Left lung (tissue), 10 donors: ENCODE data around the gene IDH3G. TPM values are rescaled to one million over a fixed set of nuclear protein-coding genes. Genes with fewer than 3 reads are reported as not detected.

ENCODE experiments used
- ATAC-seq: fragments of 200-7000 bp; cut with Tn5 transposase; one replicate; pipeline ENCODE4 v1.9.1; 2020; ENCODE audit warnings: moderate library complexity
- DNase-seq, 4 donors: peaks; one replicate each; pipeline ENCODE4 v3.0.0-alpha.2; 2013 to 2020
- H3K27ac ChIP-seq, 2 donors: fragments of 200-600 bp; sonication (generic) in 1 of 2; one replicate each; pipeline versions ENCODE4 v1.5.0 to v1.8.0; 2020 to 2021
- H3K27me3 ChIP-seq, 2 donors: fragments of 200-600 bp; sonication (generic) in 1 of 2; one replicate each; pipeline versions ENCODE4 v1.5.0 to v1.8.0; 2020 to 2021
- H3K36me3 ChIP-seq, 2 donors: fragments of 200-600 bp; sonication (generic) in 1 of 2; one replicate each; pipeline versions ENCODE4 v1.5.0 to v1.8.0; 2020 to 2021
- H3K4me1 ChIP-seq, 2 donors: fragments of 200-600 bp; one replicate each; pipeline ENCODE4 v1.8.0; 2021
- H3K4me3 ChIP-seq, 2 donors: fragments of 200-600 bp; sonication (generic) in 1 of 2; one replicate each; pipeline versions ENCODE4 v1.5.0 to v1.8.0; 2020 to 2021; ENCODE audit warnings: mild to moderate bottlenecking in 1 of 2
- H3K9me3 ChIP-seq, 2 donors: fragments of 200-600 bp; sonication (generic) in 1 of 2; one replicate each; pipeline versions ENCODE4 v1.5.0 to v1.8.0; 2020 to 2021
- CTCF ChIP-seq, 2 donors: fragments of 200-600 bp; sonication (generic) in 1 of 2; IDR thresholded peaks; one replicate each; pipeline versions ENCODE4 v1.5.0 to v1.8.0; 2021; ENCODE audit warnings: antibody characterized with exemption in 2 of 2
- intact Hi-C, 2 donors: fragments of 100-400 bp; cut with DNase I; formaldehyde crosslinking; loops; one replicate each; pipeline versions ENCODE4 v1.11.2 to v1.14.2; 2022
- polyA plus RNA-seq, 6 donors: library from polyadenylated mRNA; unstranded; fragments of 120-200 nt; gene quantifications; one replicate each; pipeline ENCODE4 v1.2.1, GENCODE V29; 2013; ENCODE audit not compliant: insufficient read length in 6 of 6
- total RNA-seq, 2 donors: library from RNA; stranded (reverse); fragmentation: NEBNext Ultra II Directional; extraction: Animal tissue kit (Norgen Biotek cat#: 25700); gene quantifications; one replicate each; pipeline ENCODE4 v1.2.1, GENCODE V29; 2021
- donor health status: DM: no; HTN: yes; CAD: no.
- donor health status: DM: no; HTN: no; CAD: no.

IDH3G gene
- total and polyA plus RNA-seq, 8 donors = 42.4 to 72.3 (median 55.0) TPM

GRCh38 chrX:153828308-153828707, 34.1 kb upstream of the IDH3G start:
- DNase-seq (no peak), ATAC-seq (no peak)
- Histone ChIP-seq H3K4me3 (no peak overlapping the region), H3K27ac (no peak overlapping the region), H3K27me3 (peaks cover 37 to 78% of the 10 kb centered on the region in 2 donors), H3K36me3 (no peaks in the 10 kb centered on the region), H3K9me3 (no peaks in the 10 kb centered on the region), H3K4me1 (peaks cover 7 to 8% of the 10 kb centered on the region in 2 donors)
- intact Hi-C loops = no loop called here
- TF ChIP-seq CTCF (IDR thresholded peaks at IDR 0.05) = no peak

- ATAC-seq (no peak), DNase-seq (no peak)
- H3K36me3 ChIP-seq = no peaks in the 10 kb centered on the region
- H3K27me3 ChIP-seq = peaks cover 37 to 78% of the 10 kb centered on the region in 2 donors
- TF ChIP-seq CTCF (IDR thresholded peaks at IDR 0.05) = no peak
- H3K27ac ChIP-seq = no peak overlapping the region
- H3K4me1 ChIP-seq = peaks cover 7 to 8% of the 10 kb centered on the region in 2 donors
- H3K9me3 ChIP-seq = no peaks in the 10 kb centered on the region
- no peak overlapping the region for H3K4me3 ChIP-seq
- intact Hi-C loops = no loop called here
Measured at GRCh38 chrX:153827903-153828302, 33.7 kb upstream of the IDH3G start.

- DNase-seq (no peak), ATAC-seq (no peak)
- no peaks in the 10 kb centered on the region for H3K9me3 ChIP-seq
- TF ChIP-seq CTCF (IDR thresholded peaks at IDR 0.05) = no peak
- H3K4me3 ChIP-seq = no peak overlapping the region
- H3K4me1 ChIP-seq = peaks cover 7 to 8% of the 10 kb centered on the region in 2 donors
- H3K27me3 ChIP-seq = peaks cover 30 to 70% of the 10 kb centered on the region in 2 donors
- no peak overlapping the region for H3K27ac ChIP-seq
- H3K36me3 ChIP-seq = no peaks in the 10 kb centered on the region
- intact Hi-C loops = no loop called here
Measured at GRCh38 chrX:153827016-153827415, 32.8 kb upstream of the IDH3G start.

GRCh38 chrX:153825042-153825441, 30.9 kb upstream of the IDH3G start:
- H3K36me3 ChIP-seq = no peaks in the 10 kb centered on the region
- H3K27ac ChIP-seq = no peak overlapping the region
- intact Hi-C loops = no loop called here
- TF ChIP-seq CTCF (IDR thresholded peaks at IDR 0.05) = no peak
- peaks cover 7% of the 10 kb centered on the region in 2 donors for H3K4me1 ChIP-seq
- peaks cover 24 to 61% of the 10 kb centered on the region in 2 donors for H3K27me3 ChIP-seq
- H3K4me3 ChIP-seq = no peak overlapping the region
- no peak for ATAC-seq
- DNase-seq = no peak
- H3K9me3 ChIP-seq = no peaks in the 10 kb centered on the region

- no peaks in the 10 kb centered on the region for H3K9me3 ChIP-seq
- H3K27me3 ChIP-seq = peaks cover 24 to 61% of the 10 kb centered on the region in 2 donors
- TF ChIP-seq CTCF (IDR thresholded peaks at IDR 0.05) = no peak
- H3K4me1 ChIP-seq = peaks cover 0 to under 1% of the 10 kb centered on the region in 2 donors
- intact Hi-C loops = no loop called here
- no peak overlapping the region for H3K27ac ChIP-seq
- no peak overlapping the region for H3K4me3 ChIP-seq
- ATAC-seq = no peak
- DNase-seq = no peak
- H3K36me3 ChIP-seq = no peaks in the 10 kb centered on the region
Measured at GRCh38 chrX:153824348-153824747, 30.2 kb upstream of the IDH3G start.
